ENCODE data around the gene GFRA4. TPM values are rescaled to one million over a fixed set of nuclear protein-coding genes. Genes with fewer than 3 reads are reported as not detected.

Gene GFRA4, protein sequence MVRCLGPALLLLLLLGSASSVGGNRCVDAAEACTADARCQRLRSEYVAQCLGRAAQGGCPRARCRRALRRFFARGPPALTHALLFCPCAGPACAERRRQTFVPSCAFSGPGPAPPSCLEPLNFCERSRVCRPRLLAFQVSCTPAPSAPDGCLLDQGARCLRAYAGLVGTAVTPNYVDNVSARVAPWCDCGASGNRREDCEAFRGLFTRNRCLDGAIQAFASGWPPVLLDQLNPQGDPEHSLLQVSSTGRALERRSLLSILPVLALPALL
- not detected for total RNA-seq

DNA sequence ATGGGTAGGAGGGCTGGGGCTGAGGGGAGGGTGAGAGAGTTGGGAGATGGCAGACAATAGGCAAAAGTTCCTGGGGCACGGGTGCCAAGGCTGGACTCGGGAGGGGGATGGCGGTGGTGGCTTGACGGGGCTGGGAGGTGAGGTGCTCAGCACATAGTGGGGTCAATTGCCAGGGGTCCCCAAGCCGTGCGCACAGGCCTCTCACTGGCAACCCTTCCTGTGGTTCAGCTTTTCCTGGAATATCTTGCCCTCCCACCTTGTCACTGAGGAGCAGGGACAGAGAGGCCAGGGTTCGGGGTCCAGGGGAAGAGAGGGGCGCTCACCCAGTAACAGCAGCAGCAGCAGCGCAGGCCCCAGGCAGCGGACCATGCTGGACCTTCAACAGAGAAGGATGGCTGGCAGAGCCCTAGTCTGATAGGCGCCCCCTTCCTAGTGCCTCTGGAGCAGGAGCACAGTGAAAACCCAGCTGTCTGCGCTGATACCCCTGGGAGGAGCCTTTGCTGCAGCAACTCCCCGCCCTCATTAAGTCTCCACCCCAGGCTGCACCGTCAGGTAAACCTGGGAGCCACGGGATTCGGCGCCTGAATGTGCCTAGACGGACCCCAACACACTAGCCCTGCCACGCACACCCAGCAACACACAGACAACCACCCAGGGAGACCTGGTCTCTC, at the start of gene GFRA4:
Gene GFRA4 (minus strand): TSS at position 369 of the 671 bp plus-strand sequence. CDS start 0 bp downstream, at position 369.
- no peak within 1 kb of the TSS for H3K4me3 Mint-ChIP-seq
- H3K9me3 Mint-ChIP-seq: no peaks in the 10 kb centered on the region
- peaks cover 71% of the 10 kb centered on the region for H3K27me3 Mint-ChIP-seq
- POLR2A ChIA-PET: no interaction called here
- DNase-seq: no peak
- CTCF ChIA-PET: interaction anchor here (4.3 kb wide), 1 partner anchor 14 kb away, joined by 22 read pairs; no protein-coding TSS in a partner anchor
- H3K36me3 Mint-ChIP-seq (ENCODE audit: low read depth): no peaks in the 10 kb centered on the region
- H3K4me1 Mint-ChIP-seq: peaks cover 58% of the 10 kb centered on the region
- no peak within 1 kb of the TSS for H3K27ac Mint-ChIP-seq

DNA sequence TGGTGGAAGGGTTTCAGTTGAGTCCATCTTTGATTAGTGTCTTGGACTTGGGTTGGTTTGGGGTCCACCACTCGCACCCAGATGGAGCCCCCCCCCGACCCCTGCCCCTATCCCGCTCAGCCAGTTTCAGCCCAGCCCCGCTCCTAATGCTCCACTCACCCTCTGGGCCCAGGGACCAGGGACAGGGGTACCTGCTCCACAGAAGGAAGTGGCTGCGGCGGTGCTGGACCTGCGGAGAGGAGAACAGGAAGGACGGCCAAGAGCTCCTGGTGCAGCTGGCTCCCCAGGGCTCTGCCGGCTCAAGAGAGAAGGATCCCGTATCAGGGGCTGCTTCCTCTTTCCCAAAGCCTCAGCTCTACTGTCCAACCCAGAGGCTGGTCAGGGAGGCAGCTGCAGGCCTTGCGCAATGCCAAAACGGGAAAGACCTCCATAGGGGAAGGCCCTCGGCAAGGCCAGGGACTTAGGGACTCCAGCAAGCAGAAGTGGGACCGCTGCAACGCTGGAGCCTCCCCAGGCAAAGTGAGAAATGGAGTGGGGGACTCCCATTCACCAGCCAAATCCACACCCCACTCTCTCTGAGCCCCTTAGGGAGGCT, 49.2 kb upstream of the GFRA4 start, which contains the start of gene SIGLEC1:
Gene SIGLEC1 (minus strand): TSS at position 322 of the 595 bp plus-strand sequence. CDS start 5,472 bp downstream, outside the sequence.
- H3K27me3 Mint-ChIP-seq: peaks cover 8% of the 10 kb centered on the region
- POLR2A ChIA-PET: no interaction called here
- no peaks in the 10 kb centered on the region for H3K36me3 Mint-ChIP-seq (ENCODE audit: low read depth)
- H3K27ac Mint-ChIP-seq: no peak within 1 kb of the TSS
- CTCF ChIA-PET: interaction anchor here (1.4 to 1.9 kb wide), 2 partner anchors 36 to 149 kb away, joined by 4 to 6 read pairs; no protein-coding TSS in a partner anchor
- H3K4me3 Mint-ChIP-seq: no peak within 1 kb of the TSS
- peaks cover 9% of the 10 kb centered on the region for H3K4me1 Mint-ChIP-seq
- no peak for DNase-seq
- H3K9me3 Mint-ChIP-seq: no peaks in the 10 kb centered on the region

DNA sequence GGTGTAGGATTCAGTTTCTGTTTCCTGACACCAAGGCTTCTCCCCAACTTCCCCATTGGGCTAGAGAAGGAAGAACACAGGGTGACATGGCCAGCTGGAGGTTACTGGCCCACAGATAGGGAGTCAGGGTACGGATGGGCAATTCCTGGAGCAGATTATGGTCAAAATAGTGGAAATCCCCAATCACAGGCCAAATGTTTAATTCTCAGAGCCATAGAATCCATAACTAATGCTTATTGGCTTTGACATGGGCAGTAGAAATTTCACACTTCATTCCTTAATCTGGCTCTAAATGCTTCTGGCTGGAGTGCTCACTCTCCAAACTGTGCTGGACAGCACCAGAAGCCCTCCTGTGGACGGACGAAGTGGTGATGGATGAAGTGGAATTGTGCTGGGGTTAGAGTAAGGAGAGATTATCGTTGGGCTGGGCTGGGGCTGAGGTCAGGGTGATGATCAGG, 48.3 kb upstream of the GFRA4 start:
- H3K27ac Mint-ChIP-seq: no peak overlapping the region
- H3K27me3 Mint-ChIP-seq: peaks cover 8% of the 10 kb centered on the region
- CTCF ChIA-PET: interaction anchor here (0.6 to 2.7 kb wide), 35 partner anchors 8 to 982 kb away, joined by 3 to 56 read pairs (median 4); partner anchors contain the start of genes ADISSP and ATRN
- no peak for DNase-seq
- H3K4me1 Mint-ChIP-seq: peaks cover 9% of the 10 kb centered on the region
- H3K36me3 Mint-ChIP-seq (ENCODE audit: low read depth): no peaks in the 10 kb centered on the region
- H3K9me3 Mint-ChIP-seq: no peaks in the 10 kb centered on the region
- H3K4me3 Mint-ChIP-seq: no peak overlapping the region
- POLR2A ChIA-PET: no interaction called here

DNA sequence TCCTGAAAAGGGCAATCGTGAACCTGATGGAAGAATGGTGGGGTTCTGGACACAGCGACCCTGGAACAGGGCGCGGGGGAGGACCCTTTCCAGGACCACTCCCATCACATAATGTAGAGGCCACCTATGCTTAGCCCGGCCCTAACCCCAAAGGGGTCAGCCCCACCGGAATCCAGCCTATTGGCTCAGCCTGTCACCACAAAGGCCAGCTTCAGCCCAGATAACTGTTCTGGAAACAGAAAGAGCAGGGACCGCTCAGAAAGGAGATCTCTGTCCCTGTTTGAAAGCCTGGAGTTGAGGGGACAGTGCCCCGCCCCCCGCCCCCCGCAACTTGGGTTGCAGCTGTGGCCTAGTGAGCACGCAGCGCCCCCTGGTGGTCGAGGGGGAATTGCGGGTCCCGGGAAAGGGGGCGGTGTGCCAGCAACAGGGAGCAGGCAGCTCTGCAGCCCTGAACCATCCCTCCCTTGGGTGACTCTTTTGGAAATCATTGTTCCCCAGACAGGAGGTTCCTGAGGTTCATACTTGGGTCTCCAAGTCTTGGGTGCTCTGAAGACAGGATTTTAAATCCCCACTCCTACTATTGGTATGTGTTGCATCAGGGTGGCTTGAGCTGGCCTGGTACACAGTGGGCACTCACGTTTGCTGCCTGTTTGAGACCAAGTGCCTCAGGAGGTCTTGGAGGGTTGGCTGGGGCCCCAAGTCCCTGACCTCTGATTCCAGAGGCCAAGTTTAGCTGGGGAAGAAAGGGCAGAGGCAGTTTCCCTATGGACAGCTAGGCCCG, 47.7 kb upstream of the GFRA4 start:
- no peak overlapping the region for H3K4me3 Mint-ChIP-seq
- DNase-seq: peak; percentile 76
- H3K9me3 Mint-ChIP-seq: no peaks in the 10 kb centered on the region
- peaks cover 8% of the 10 kb centered on the region for H3K27me3 Mint-ChIP-seq
- H3K36me3 Mint-ChIP-seq (ENCODE audit: low read depth): no peaks in the 10 kb centered on the region
- H3K4me1 Mint-ChIP-seq: peaks cover 9% of the 10 kb centered on the region
- CTCF ChIA-PET: interaction anchor here (0.6 to 2.7 kb wide), 42 partner anchors 9 to 982 kb away, joined by 3 to 56 read pairs (median 4); partner anchors contain the start of genes ADISSP and ATRN
- no peak overlapping the region for H3K27ac Mint-ChIP-seq
- POLR2A ChIA-PET: interaction anchor here (0.6 to 1.0 kb wide), 2 partner anchors 34 to 45 kb away, joined by 3 to 6 read pairs; no protein-coding TSS in a partner anchor

DNA sequence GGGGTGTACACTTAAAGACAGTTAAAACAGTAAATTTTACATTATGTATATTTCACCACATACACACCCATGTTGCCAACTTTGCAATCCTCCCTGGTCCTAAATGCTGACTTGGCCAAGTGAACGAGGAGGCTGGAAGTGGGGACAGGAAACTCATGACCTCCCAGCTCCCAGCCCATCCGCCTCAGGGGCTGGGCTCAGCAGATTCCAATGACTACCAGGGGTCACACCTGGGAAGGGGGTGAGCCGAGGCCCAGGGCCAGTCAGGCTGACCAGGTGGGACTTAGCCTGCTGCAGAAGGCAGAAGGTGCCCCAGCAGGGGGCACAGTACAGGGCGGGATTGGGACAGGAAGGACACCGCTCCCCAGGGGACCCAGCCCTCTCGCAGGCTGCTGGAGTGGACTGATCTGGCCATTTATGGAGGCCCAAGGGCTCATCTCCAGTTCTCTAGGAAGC, 46.8 kb upstream of the GFRA4 start:
- POLR2A ChIA-PET: interaction anchor here (0.6 to 1.0 kb wide), 2 partner anchors 34 to 44 kb away, joined by 3 to 6 read pairs; no protein-coding TSS in a partner anchor
- Mint-ChIP-seq H3K4me1 (peaks cover 9% of the 10 kb centered on the region), H3K27me3 (peaks cover 8% of the 10 kb centered on the region), H3K4me3 (no peak overlapping the region), H3K27ac (no peak overlapping the region), H3K9me3 (no peaks in the 10 kb centered on the region), H3K36me3 (ENCODE audit: low read depth) (no peaks in the 10 kb centered on the region)
- CTCF ChIA-PET: interaction anchor here (0.9 to 2.7 kb wide), 15 partner anchors 10 to 147 kb away, joined by 3 to 56 read pairs (median 8); partner anchors contain the start of gene ADISSP
- DNase-seq: no peak

DNA sequence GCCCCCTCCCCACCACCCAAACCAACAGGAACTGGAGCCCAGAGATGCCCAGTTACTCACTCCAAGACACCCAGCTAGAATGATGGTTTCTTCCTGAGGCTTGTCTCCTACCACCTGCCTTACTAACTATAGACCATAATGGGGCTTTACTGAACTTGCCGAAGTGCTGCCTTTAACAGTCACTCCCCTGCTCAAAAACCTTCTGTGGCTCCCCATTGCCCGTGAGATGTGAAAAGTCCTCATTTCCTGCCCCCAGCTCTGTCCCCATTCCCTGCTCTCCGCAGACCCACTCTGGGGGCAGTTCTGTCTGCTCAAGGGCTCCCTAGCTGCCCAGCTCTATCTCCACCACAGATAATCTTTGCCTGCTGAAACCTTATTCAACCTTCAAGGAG, 44.3 kb upstream of the GFRA4 start:
- Mint-ChIP-seq H3K27ac (no peak overlapping the region), H3K4me1 (peaks cover 9% of the 10 kb centered on the region), H3K9me3 (no peaks in the 10 kb centered on the region), H3K36me3 (ENCODE audit: low read depth) (no peaks in the 10 kb centered on the region), H3K27me3 (peaks cover 9% of the 10 kb centered on the region), H3K4me3 (no peak overlapping the region)
- CTCF ChIA-PET: interaction anchor here (0.8 to 2.6 kb wide), 3 partner anchors 10 to 46 kb away, joined by 3 to 13 read pairs (median 5); no protein-coding TSS in a partner anchor
- DNase-seq: no peak
- POLR2A ChIA-PET: interaction anchor here (0.7 to 1.5 kb wide), 2 partner anchors 30 to 40 kb away, joined by 3 to 5 read pairs; no protein-coding TSS in a partner anchor

DNA sequence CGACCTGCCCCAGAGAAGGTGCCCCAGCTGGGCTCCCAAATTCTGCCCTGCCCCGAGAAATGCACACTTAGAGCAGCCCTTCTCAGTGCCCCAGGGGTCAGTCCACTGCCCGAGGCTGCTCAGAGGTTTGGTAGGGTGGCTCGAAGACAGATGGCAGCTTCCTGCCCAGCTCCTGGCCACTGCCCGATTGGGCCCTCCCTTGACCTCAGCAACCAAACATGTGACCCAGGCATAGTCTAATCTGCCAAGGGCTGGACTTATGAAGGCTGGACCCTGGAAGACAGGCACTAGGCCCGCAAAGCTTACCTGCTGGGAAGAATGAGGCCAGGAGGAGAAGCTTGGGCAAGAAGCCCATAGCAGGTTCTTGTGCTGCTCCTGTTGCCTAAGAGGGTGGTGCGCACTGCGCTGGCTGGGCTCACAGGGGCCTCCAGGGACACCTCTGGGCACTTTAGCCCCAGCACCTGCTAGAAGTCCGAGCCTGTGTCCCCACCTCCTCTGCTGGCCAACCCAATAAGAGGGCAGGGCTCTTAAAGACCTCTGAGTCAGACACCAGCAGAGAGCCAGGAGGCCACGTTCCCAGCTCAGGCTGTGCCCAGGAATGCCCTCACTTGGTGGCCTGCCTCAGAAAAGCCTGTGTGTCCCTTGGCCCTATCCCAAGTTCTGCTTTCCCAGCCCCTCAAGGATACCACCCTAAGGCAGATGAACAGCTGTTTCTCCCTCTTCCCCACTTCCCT, 43.7 kb upstream of the GFRA4 start:
- H3K4me3 Mint-ChIP-seq: no peak overlapping the region
- POLR2A ChIA-PET: interaction anchor here (1.5 kb wide), 1 partner anchor 30 kb away, joined by 5 read pairs; no protein-coding TSS in a partner anchor

DNA sequence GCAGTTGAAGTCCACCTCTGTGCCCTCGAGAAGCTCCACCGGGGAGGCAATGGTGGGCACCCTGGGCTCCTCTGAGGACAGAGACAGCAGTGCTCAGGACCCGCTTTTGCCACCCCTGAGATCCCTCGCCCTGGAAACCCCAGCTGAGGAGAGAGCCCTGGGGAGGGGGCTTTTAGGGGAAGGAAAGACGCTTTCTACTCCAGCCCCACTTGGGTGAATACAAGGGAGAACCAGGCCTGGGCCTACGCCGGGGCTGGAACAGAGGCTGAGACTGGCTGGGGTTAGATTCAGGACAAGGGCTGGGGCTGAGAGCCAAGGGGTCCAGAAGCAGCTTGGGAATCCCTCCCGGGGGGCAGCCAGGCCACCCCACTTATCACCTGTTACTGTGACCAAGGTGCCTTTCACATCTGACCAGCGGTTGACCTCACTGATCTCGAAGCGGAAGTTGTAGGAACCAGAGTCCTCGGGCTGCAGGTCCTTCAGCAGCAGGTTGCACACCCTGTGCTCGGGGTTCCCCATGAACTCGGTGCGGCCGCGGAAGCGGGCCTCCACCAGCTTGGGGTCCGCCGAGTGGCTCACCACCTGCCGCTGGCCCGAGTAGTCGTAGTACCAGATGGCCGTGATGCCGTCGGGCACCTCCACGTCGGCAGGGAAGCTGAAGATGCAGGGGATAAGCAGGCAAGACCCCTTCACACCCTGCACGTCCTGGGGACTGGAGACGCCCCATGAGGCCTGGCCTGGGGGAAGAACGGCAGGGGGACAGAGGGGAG, 43.0 kb upstream of the GFRA4 start:
- ChIA-PET POLR2A (interaction anchor here (1.5 kb wide), 1 partner anchor 29 kb away, joined by 5 read pairs; no protein-coding TSS in a partner anchor), CTCF (interaction anchor here (2.6 kb wide), 1 partner anchor 29 kb away, joined by 13 read pairs; no protein-coding TSS in a partner anchor)
- peaks cover 9% of the 10 kb centered on the region for H3K4me1 Mint-ChIP-seq
- peaks cover 9% of the 10 kb centered on the region for H3K27me3 Mint-ChIP-seq
- DNase-seq: no peak
- H3K36me3 Mint-ChIP-seq (ENCODE audit: low read depth): no peaks in the 10 kb centered on the region
- H3K4me3 Mint-ChIP-seq: no peak overlapping the region
- no peaks in the 10 kb centered on the region for H3K9me3 Mint-ChIP-seq
- no peak overlapping the region for H3K27ac Mint-ChIP-seq

More for the DNA sequence above, 43.7 kb upstream of the GFRA4 start:
- no peak for DNase-seq
- peaks cover 9% of the 10 kb centered on the region for H3K4me1 Mint-ChIP-seq
- no peak overlapping the region for H3K27ac Mint-ChIP-seq
- no peaks in the 10 kb centered on the region for H3K9me3 Mint-ChIP-seq
- no peaks in the 10 kb centered on the region for H3K36me3 Mint-ChIP-seq (ENCODE audit: low read depth)
- CTCF ChIA-PET: interaction anchor here (0.8 to 2.6 kb wide), 3 partner anchors 9 to 46 kb away, joined by 3 to 13 read pairs (median 5); no protein-coding TSS in a partner anchor
- peaks cover 9% of the 10 kb centered on the region for H3K27me3 Mint-ChIP-seq

DNA sequence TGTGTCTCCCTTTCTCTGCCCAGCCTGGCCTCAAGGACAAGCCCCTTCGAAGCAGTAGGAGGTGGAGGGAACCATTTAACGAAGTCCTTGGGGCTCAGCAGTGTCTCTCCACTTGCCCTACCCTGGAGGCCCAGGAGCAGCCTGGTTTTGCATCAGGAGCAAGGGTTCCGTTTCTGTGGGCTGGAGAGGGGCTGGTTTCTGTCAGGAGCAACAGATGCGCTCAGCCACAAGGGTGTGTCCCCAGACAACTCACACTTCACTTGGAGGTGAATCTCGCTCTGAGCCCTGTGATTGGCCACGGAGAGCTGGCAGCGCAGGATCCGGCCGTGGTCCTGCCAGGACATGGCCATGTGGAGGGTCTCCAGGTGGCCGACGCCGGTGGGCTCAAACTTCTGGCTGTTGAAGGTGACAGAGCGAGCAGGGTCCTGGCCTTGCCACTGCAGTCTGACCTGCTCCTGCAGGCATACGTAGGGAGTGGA, 42.3 kb upstream of the GFRA4 start:
- Mint-ChIP-seq H3K36me3 (ENCODE audit: low read depth) (no peaks in the 10 kb centered on the region), H3K4me3 (no peak overlapping the region), H3K4me1 (peaks cover 9% of the 10 kb centered on the region), H3K9me3 (no peaks in the 10 kb centered on the region), H3K27ac (no peak overlapping the region), H3K27me3 (peaks cover 9% of the 10 kb centered on the region)
- POLR2A ChIA-PET: no interaction called here
- CTCF ChIA-PET: no interaction called here
- no peak for DNase-seq

DNA sequence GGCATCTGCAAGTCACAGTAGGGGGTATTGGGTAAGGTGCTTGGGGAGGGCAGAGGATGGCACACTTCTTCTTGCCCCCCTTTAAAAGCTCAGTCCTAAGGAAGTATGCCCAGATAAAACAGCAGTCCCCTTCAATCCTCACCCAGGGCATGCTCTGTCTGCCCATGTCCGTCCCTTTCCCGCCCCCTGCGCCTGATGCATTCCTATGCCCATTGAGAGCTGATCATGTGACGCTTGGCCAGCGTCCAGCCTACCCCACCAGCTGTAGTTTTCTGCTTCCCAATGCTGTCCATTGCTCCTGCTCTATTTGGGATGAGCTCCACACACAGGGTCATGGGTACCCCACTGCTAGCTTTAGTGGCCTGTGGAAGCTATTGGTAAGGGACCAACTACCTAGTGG, 40.9 kb upstream of the GFRA4 start:
- ChIA-PET POLR2A (no interaction called here), CTCF (interaction anchor here (0.6 to 1.0 kb wide), 2 partner anchors 141 to 521 kb away, joined by 3 read pairs; no protein-coding TSS in a partner anchor)
- Mint-ChIP-seq H3K27ac (no peak overlapping the region), H3K36me3 (ENCODE audit: low read depth) (no peaks in the 10 kb centered on the region), H3K9me3 (no peaks in the 10 kb centered on the region), H3K27me3 (peaks cover 7% of the 10 kb centered on the region), H3K4me3 (no peak overlapping the region), H3K4me1 (peaks cover 1% of the 10 kb centered on the region)
- DNase-seq: no peak
